Omental fat pad (tissue), 4 donors: ENCODE measurements around the gene SYNDIG1. TPM values are rescaled to one million over a fixed set of nuclear protein-coding genes. Genes with fewer than 3 reads are reported as not detected.

Source experiments
- ATAC-seq: fragments of 150-250 bp; one replicate; pipeline ENCODE4 v1.9.1; 2016; ENCODE audit warnings: mild to moderate bottlenecking, moderate library complexity; ENCODE audit not compliant: low FRiP score
- DNase-seq: peaks from one replicate; pipeline ENCODE4 v3.0.0-alpha.2; 2019; ENCODE audit warnings: low spot score
- CTCF ChIP-seq, 3 donors: fragments of 450-650 bp; IDR thresholded peaks; one replicate each; pipeline ENCODE4 v1.5.1; 2016 to 2017; ENCODE audit warnings: antibody characterized with exemption in 3 of 3, mild to moderate bottlenecking in 3 of 3, moderate library complexity in 2 of 3
- total RNA-seq, 4 donors: library from RNA; depleted of rRNA; stranded (reverse); fragments of >200 nt; gene quantifications; one replicate each; pipeline ENCODE4 v1.1.0, GENCODE V29; 2016

Gene SYNDIG1
- total RNA-seq, 4 donors from 2014 or later = 0.19 to 0.24 TPM; not detected in 2

- DNase-seq (no peak), ATAC-seq (no peak)
- no peak for TF ChIP-seq CTCF (IDR thresholded peaks at IDR 0.05)
These were observed 43.8 kb upstream of the SYNDIG1 start for GRCh38 chr20:24425523-24426135.

GRCh38 chr20:24431279-24432045 is 38.0 kb upstream of the SYNDIG1 start:
- DNase-seq (no peak), ATAC-seq (no peak)

GRCh38 chr20:24432046-24432442 is 37.4 kb upstream of the SYNDIG1 start:
- ATAC-seq = no peak
- no peak for TF ChIP-seq CTCF (IDR thresholded peaks at IDR 0.05)

More at GRCh38 chr20:24431279-24432045, 38.0 kb upstream of the SYNDIG1 start:
- TF ChIP-seq CTCF (IDR thresholded peaks at IDR 0.05) = no peak

GRCh38 chr20:24436160-24436559 is 33.3 kb upstream of the SYNDIG1 start:
- ATAC-seq (no peak), DNase-seq (no peak)
- TF ChIP-seq CTCF (IDR thresholded peaks at IDR 0.05) = no peak

More at GRCh38 chr20:24432046-24432442, 37.4 kb upstream of the SYNDIG1 start:
- no peak for DNase-seq

DNA sequence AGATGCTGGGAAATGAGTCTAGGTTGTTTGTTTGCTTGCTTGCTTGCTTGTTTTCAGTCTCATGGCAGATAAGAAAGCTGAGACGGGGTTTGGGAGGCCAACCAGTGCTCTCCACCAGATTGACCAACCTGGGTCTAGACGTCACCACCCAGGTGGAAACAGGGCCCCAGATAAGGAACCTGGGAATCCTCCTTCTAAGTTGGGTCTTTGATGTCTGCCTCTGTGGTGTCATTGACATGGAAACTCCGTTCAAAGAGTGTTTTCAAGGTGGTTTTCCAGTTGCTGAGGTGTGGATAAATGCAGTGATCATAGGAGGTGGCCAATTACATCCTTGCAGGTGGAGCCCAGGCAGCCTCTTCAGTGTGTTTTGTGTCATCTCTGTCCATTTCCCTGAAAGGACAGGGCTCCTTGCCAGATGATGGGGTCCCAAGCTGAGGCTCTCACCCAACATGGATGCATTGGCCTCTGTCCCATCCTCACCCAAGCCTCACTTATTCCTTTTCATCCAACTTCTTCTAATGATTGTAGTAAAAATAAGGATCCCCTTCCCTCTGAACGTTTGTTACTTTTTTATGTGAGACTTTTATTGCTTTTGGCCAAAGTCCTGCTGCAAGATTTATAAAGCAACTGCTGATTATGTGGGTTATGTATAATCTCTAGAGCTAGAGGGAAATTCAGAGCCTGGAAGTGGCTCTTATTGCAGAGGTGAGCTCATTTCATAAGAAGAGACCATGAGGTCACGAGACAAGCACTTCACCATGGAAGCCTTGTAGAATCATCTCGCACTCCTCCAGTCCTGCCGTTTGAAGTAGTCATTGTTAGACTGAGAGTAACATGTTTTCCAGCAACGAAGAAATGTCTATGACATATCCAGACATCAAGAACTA is 32.0 kb upstream of the SYNDIG1 start:
- TF ChIP-seq CTCF (IDR thresholded peaks at IDR 0.05) = no peak
- ATAC-seq (no peak), DNase-seq (no peak)

GRCh38 chr20:24438331-24438730 is 31.1 kb upstream of the SYNDIG1 start:
- no peak for TF ChIP-seq CTCF (IDR thresholded peaks at IDR 0.05)
- DNase-seq = no peak
- ATAC-seq = no peak
